Amygdala (tissue), 56 donors: ENCODE results near the gene KCNIP1.

ENCODE experiments used
- DNase-seq, 56 donors: peaks; one replicate each; lab custom pipeline; 2025; lab: John Stamatoyannopoulos, UW

KCNIP1 gene

DNA sequence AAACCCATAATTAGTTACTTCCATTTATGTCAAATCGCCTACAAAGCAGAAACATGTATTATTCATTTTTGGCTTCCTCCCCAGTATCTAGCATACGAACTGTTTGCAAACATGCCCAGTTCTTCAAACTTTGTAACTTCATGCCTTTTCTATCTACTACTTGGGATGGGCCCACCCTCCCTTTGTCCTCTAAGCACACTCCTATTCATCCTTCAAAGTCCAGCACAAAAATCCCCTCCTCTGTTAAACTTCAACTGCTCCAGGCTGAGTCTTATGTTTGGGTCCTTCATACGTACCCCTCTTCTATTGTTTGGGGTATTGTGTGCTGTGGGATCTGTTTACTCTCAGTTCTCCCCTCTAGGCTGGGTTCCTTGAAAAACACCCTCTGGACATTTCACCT lies 55.5 kb downstream of the KCNIP1 start:
- no peak for DNase-seq

DNA sequence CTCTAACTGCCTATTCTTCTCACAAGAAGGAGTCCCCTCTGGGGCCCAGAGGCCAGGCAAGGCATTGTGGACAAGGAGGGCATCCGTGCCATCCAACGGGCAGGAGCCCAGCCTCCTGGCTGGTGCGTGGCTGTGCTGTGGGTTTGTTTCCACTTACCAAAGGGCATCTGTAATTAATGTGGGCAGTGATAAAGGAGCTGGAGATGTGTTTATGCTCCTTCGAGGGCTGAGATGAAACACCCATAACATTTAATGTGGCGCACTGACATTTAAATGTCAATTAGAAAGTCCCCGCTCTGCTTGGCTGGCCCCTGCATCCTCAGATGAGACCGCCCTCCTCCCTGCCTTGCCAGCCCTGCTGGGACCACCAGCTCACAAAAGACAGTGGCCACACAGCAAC lies 57.1 kb downstream of the KCNIP1 start:
- DNase-seq = no peak

DNA sequence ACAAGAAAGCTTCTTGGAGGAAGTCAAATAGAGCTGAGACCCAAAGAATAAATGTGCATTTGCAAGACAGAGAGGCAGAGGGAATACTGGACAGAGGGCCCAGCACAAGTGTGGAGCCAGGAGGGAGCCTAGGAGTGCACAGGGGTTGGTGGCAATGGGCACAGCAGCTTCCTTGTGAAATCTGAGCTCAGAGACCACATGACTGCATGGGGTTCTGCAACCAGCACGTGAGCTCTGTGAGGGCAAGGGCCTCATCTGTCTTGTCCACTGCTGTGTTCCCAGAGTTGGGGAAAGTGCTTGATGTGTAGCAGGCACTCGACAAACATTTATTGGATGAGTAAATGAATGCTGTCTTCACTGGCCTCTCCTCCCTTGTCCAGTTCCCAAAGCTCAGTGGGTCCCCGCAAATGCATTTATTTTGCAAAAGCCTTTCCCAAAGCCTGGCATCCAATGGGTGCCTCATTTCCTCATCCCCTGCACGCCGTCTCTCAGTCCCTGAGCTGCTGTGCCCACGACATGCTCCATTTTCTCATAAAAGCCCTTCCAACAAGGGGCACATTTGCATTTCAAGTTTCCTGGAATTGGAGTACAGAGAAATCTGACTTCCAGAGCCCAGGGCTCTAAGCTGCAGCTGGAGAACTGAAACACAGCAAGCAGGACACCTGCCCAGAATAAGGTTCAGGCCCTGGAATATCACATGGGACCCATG lies 58.5 kb downstream of the KCNIP1 start:
- peak in 1 of 56 donors; percentile 23 for DNase-seq

DNA sequence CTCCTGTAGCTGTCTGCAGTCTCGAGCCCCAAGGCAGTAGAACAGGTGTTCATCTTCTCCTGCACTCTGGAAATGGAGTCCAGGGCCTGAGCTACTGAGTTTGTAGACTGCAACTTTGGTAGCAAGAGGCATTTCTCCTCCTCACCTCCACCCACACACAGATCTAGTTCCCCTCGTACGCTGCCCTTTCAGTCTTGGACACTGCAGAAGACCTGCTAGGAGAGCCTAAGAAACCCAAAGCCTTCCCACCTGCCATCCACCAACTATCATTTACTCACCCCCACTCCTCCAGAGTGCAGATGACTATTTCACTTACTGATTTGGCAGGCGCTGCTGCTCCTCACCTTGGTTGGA lies 59.0 kb downstream of the KCNIP1 start:
- no peak for DNase-seq

DNA sequence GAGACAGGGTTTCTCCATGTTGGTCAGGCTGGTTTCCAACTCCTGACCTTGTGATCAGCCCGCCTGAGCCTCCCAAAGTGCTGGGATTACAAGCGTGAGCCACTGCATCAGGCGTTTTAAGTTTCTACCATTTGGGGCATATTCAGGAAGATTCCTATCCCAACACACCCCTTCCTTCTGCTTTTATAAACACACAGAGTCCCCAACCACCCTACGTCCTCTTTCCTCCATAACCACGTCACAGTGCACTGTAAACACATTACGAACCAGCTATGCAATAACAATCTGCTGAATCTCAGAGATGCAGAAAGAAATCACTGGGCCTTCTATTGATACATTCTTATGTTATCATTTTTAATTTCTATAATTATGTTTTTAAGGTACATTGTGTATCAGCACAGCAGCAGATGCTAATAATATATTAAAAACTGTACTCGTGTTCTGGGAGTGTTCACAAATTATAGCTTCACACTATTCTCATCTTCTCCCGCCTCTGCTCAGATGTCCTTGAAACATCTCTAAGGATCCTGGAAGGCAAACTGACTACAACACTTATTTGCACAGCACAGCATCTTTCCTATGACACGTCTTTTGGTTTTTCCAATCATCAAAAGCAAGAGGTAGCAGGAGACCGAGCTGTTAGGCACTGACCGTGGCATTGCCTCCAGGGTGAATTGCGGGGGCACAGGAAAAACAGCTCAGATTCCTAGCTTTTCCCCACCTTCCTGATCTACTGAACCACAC lies 60.2 kb downstream of the KCNIP1 start:
- peak in 1 of 56 donors; percentile 22 for DNase-seq

DNA sequence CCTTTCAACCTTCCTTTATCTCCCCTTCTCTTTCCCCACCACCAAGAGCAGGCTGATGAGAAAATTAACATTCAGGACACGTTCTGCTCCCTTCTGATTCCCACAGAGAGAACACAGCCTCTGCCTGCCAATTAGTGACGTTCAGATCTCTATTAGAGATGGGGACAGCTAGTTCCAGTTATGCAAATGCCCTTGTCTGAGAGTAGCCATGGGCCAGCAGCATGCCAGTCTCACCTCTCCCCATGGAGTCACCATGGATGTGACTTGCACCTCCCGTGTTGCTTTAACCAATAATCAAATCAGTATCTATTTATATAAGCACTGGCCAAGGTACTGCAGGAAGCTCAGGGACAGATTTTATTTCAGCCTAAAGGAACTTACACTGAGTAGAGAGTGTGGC lies 61.3 kb downstream of the KCNIP1 start:
- peak in 47 of 56 donors; percentile 17 to 90 (median 63) for DNase-seq

DNA sequence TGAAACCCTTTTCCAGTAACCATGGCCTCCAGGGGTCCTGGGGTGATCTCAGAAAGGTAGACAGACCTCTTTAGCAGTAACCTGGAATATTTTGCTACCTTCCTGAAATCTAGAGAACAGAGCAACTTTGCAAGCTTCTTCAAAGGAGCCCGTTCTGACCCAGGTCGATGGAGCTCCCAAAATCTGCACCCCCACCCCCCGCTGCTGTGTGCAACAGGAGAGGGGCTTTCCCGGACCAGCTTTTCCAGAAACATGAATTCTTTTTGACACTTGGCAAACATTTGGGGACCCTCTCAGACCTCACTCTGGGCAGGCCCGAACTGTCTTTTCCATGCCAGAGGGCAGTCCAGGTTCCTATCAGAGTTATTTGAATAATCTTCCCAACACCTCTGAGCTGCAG lies 65.3 kb downstream of the KCNIP1 start:
- DNase-seq = no peak

DNA sequence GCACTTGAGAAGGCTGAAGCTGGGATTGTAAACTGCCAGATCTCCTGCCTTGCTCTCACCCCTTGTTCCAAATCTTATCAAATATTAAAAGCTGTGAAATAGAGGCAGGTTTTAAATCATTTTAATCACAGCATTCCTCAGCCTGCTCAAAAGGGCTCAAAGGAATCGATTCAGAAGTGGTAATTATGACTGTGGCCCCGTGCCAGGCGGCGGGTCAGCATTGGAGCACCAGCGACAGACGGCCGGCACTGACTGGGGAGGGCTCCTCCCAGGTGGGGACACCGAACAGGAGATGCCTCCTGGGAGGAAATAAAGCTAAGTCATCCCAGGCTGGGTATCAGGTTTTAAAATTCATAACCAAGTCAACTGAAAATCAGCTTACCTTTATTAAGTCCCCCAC lies 66.7 kb downstream of the KCNIP1 start:
- no peak for DNase-seq

DNA sequence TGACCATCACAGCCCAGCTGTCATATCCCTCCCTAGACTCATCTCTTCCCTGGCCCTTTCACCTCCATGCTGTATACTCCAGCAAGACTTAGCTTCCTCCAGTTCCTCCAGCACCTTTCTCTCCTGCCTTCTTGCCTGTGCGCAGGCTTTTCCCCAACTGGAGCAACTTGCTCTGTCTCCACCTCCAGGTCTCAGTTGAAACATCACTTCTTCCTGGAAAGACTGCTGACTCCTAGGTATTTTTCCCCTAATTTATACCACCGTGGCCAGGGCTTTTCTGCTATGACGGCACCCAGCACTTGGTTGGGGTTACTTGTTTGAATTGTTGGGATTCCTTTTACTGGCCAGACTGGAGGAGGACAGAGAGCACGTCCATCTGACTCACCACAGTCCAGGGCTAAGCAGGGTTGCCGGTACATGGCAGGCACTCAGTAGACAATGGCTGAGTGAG lies 67.5 kb downstream of the KCNIP1 start:
- no peak for DNase-seq

DNA sequence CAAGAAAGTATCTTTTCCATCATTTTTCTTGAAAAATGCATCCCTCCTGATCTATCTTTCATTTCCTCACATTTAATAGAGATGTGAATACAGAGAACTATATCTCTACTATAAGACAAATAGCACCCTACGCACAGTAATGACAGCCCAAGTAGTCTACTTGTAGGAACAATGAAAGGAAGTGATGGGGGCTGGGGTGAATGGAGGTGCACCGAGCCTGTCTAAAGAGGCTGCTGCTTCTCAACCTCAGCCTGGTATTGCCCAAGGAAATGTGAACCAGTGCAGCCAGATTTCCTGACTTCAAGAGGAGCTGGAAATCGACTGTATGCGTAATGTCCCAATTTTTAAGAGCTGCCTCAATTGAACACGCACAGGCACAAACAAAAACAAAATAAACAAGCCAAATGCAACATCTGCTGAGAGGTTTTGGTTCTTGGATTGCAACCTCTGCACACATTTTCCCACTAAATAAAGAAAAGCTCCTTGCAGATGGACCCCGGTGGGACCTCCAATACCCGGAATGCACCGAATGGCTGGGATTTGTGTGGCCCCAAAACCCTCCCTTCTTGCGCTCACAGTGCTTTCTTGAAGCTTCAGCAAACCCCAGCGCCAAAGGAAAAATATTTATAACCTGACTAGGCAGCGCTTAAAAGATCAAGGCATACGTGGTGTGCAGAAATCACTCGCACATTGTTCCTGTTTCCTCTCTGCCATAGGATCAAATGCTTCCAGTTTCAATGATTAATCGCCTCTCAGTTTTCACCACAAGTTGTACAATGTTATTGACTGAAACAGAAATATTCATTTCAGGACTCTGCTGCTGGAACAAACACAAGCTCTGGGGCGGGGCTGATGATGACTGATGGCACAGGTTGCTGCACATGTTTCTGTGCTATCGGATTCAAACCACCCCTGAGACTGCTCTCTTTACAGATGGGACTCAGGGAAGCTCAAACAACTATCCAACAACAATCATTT lies 68.3 kb downstream of the KCNIP1 start:
- no peak for DNase-seq

DNA sequence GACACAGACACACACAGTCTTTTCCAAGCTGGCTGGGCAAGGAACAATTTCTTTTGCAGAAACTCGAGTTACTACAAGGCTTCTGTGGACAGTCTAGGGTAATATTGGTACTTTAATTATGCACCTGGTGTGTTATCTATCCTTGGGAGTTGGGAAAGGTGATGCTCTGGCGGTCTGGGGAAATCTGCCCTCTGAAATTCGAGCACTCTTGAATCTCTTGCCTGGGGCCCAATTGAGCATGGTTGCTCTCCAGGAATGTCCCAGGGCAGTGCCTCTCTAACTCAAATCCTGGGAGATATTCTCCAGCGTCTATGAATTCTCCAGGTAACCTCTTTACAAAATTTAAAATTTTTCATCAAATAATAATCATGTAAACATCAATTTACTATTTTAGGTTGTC lies 69.3 kb downstream of the KCNIP1 start:
- no peak for DNase-seq

DNA sequence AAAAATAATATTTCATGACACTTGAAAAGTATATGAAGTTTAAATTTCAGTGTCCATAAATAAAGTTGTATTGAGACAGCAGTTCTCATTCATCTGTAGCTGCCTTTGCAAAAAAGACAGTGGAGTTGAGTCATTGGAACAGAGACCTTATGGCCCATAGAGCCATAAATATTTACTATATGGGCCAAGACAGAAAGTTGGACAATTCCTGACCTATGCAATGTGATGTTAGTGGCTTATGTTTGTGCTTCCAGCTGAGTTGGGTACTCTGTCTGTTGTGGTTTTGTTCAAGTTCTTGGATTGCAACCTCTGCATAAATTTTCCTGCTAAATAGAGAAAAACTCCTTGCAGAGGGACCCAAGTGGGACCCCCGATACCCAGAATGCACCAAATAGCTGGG lies 69.8 kb downstream of the KCNIP1 start:
- DNase-seq = no peak

DNA sequence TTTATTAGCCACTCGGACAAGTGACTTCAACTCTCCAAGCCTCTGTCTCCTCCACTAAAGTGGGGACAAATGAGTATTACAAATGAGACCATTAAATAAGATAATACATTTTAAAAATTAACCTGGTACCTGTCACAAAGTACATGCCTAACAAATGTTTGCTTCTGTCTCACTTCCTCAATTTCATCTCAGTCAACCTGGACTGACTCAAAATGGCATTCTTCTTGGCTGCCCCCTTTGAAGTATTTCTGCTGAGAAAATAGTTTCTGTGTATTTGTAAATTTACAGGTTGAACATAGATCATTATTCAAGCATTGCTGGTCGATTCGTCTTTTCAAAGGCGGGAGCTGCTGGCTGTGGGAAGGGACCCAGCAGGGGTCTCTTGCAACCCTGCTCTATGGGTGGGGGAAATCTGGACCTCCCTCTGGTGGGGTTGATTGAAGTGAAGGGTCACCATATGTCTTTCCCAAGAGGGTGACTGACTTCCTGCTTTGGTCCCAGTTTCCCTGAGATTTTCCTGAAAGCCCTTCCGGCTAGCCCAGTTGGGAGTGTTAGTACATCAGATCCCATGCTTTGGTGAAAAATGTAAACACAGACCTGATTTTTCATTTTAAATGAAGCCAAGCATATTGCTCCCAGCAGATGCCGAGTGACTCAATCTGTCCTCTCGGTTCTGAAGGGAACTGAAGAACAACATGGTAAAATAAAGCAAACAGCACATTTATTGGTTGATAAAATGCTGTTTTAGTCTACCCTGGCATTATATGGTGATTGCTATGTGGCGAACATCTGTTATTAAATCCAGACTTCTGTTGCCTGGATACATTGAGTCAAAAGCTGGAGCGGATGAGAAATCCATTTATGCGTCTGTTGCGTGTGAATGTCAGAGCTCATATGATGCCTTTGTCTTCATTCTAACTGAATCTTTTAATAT lies 73.0 kb downstream of the KCNIP1 start:
- DNase-seq = peak in 1 of 56 donors; percentile 28

DNA sequence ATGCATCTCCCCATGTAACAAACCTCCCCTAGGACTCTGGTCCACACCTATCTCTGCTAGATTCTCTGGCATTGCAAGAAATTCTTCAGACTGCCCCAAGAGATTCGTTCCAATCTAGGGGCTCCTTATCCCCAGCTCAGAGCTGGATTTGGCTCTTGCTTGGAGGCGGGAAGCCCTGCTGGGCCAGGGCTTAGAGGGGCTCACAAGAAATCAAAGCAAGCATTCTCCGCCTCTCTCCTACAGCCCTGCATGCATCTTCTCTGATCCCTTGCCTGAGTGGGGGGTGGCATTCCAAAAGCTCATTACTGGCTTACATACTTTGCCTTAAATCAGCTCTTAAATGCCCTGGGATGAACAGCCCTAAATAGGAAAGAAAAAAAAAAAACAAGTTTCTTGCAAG lies 75.8 kb downstream of the KCNIP1 start:
- DNase-seq = no peak

DNA sequence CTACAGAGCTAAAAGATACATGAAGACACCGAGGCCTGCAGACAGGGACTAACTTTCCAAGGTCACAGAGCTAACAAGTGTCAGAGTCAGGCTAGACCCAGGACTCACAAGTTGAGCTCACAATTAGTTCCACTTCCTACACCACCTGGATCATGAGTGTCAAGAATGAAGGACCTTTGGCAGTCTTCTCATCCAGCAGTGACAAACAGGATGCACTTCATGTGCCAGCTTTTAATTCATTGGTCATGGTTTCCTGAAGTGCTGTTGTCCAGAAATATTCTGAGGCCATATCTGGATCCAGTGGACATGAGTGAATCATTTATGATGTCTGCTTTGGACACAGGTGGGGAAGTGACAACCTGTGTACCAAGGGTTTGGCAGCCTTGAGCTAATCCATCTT lies 77.4 kb downstream of the KCNIP1 start:
- DNase-seq = no peak

DNA sequence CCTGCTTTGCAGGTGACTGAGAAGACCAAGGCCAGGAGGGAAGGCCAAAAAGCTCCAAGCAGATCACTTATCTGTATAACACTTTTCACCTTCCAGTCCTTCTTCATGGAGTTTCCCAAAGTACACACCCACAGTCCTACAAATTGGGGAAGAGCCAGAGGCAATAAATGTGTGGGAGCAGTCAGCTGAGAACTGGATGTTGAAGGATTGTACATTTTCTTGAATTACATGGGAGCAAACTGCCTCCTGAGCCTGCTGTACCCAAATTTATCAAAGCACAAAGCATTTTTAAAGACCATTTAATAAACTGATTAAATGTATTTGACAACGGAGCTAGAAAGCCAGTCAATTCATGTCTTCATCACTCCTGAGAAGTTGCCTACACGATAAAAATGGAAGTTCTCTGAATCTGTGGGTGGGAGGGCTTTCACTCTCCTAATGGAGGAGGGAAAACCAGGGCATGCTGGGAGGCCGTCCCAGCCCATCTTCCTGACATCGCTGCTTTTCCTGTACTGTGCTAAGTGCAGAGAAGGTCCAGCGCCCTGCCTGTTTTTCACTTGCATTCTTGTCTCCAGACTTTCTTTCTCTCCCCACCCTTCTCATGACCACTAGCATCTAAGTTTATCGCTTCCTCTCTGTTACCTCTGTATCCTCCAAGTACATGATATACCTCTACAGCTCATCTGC lies 79.0 kb downstream of the KCNIP1 start:
- no peak for DNase-seq

DNA sequence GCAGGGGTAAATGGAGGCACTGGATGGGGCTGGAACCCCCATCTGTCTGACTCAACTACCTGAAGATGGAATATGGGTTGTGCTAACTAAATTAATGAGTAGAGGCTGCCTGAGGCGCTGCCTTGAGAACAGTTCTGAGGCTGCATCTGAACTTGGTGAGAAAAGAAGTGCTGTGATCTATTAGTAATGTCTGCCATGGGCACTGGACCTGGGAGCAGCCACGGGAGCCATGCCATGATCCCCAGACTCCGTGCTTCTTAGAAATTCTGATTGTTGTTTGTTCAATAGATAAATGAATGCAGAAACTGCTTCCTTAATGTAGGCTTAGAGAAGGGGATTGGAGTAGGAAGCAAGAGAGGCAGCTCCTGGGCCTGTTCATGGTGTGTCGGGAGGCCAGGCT lies 80.2 kb downstream of the KCNIP1 start:
- DNase-seq = no peak

DNA sequence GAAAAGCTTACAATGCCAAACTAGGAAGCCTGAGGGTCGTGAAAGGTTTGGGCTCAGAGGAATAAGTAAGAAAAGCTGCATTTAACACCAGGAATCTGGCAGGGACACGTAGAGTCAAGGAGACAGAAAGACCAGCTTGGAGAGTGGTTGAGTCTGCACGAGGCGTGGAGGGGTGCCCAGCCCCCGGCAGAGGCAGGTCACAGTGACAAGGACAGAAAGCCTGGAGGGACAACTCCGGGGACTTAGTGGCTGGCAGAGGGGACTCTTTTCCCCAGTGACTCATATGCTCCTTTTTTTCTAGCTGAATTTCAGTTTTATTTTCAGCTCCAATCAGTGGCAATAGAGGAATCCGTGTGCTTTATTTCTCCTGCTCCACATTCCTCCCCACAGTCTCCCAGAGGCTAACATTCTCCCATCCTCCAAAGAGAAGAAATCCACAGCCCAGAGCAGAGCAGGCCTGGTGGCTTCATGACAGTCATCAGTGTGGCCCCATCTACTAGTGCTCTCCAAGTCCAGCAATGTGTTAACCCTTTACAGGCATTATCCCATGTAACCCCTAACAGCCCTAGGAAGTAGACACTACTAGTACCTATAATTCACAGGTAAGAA lies 80.7 kb downstream of the KCNIP1 start:
- peak in 5 of 56 donors; percentile 12 to 33 (median 23) for DNase-seq
